ENCODE results near the gene PTPRT.
"Not testable (repeated sequence)": the region's sequence is repeated elsewhere in the genome, so short reads cannot be mapped to it uniquely, and the experiment has no call there.

Gene PTPRT

GRCh38 chr20:42252116-42252515, 937.6 kb downstream of the PTPRT start:
- DNase-seq (ENCODE audit: low read depth in 2 of 2, low spot score in 1 of 2) = no peak

DNA sequence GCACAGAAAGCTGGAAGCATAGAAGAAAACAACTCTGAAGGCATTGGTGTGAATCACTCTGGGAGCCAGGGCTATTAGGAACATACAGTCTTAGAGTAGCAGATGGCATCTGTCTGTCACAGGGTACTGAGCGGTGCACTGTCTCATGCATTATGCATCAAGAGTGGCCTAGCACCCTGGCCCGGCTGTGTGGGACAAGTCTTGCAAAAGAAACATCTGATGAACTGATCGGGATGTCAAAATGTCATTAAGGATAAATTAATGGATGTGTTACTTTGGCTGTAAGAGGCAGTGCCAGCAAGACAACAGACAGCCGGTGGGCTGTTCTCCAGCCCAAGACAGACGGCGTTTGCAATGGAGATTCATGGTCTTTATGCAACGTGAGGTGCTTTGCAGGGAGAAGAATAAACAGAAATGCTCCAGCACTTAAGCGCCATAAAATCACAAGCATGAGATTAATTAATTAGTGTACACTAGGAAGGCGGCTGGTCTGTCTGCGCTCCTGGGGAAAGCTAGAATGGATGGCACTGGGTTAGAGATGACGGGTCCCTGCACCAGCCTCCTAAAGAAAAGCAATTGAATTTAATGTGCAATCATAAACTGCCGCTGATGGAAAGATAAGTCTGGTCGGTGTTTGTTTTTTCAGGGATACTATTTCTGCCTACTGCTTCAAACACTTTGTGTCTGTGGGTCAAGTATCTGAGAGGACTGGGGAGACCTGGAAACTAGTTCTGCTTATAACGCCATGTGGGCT, 970.9 kb downstream of the PTPRT start:
- no peak for DNase-seq (ENCODE audit: low read depth in 2 of 2, low spot score in 1 of 2)

GRCh38 chr20:42214074-42214473, 975.6 kb downstream of the PTPRT start:
- no peak for DNase-seq (ENCODE audit: low read depth in 2 of 2, low spot score in 1 of 2)

- DNase-seq (ENCODE audit: low read depth in 2 of 2, low spot score in 1 of 2) = no peak
These were observed 977.3 kb downstream of the PTPRT start for GRCh38 chr20:42212391-42212790.

DNA sequence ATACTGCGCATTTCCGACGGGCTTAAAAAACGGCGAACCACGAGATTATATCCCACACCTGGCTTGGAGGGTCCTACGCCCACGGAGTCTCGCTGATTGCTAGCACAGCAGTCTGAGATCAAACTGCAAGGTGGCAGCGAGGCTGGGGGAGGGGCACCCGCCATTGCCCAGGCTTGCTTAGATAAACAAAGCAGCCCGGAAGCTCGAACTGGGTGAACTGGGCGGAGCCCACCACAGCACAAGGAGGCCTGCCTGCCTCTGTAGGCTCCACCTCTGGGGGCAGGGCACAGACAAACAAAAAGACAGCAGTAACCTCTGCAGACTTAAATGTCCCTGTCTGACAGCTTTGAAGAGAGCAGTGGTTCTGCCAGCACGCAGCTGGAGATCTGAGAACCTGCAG, 983.1 kb downstream of the PTPRT start:
- DNase-seq (ENCODE audit: low read depth in 2 of 2, low spot score in 1 of 2) = not testable (repeated sequence)

DNA sequence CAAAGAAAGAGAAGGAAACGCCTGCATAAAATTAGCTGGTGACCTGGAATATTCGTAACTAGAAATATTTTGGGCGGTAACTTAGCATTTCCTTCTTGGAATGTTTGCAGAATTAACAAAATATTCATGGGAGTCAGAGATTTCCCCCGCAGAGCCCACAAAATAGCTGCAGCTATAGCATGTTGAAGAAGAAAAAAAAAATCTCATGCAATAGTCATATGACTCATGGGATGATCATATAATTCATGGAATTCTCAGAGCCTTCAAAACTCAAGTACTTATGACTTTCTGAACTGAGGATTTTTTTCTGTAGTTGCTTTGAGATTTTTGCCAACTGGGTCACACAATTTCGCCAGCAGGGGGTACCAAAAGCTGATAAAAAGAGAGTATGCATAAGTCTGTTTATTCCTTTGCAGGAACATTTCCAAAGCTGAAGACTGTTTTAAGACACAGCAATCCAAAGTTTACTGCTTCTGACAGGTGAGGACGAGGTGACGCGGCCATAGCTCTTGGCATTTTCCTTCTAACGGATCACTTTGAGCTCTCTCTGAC, 985.5 kb downstream of the PTPRT start:
- DNase-seq (ENCODE audit: low read depth in 2 of 2, low spot score in 1 of 2) = no peak

GRCh38 chr20:42197599-42197998, 992.1 kb downstream of the PTPRT start:
- no peak for DNase-seq (ENCODE audit: low read depth in 2 of 2, low spot score in 1 of 2)

GRCh38 chr20:42193119-42193518, 996.6 kb downstream of the PTPRT start:
- no peak for DNase-seq (ENCODE audit: low read depth in 2 of 2, low spot score in 1 of 2)

GRCh38 chr20:42192321-42192720, 997.4 kb downstream of the PTPRT start:
- DNase-seq (ENCODE audit: low read depth in 2 of 2, low spot score in 1 of 2) = no peak

GRCh38 chr20:42191140-42191860, 998.4 kb downstream of the PTPRT start:
- no peak for DNase-seq (ENCODE audit: low read depth in 2 of 2, low spot score in 1 of 2)

DNA sequence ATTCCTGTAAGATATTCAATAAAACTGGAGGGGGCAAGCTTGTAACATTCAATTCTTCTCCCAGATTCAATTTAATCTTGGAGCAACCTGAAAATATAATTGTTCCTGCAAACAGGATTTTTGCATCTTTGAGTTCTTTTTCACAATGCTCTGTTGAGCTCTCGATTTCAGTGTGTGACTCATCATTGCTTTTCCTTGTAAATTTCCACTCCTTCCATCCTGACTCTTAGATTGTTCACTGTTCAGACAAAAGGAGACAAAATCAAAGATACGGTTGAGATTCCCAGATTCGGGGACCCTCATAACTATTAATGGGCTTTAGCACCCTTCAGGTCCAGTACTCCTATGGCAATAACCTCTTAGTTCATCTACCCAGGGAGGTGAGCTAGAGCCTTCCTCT, 999.6 kb downstream of the PTPRT start:
- DNase-seq (ENCODE audit: low read depth in 2 of 2, low spot score in 1 of 2) = no peak

GRCh38 chr20:42186337-42186736, 1003.4 kb downstream of the PTPRT start:
- no peak for DNase-seq (ENCODE audit: low read depth in 2 of 2, low spot score in 1 of 2)

GRCh38 chr20:42183147-42183546, 1006.6 kb downstream of the PTPRT start:
- DNase-seq (ENCODE audit: low read depth in 2 of 2, low spot score in 1 of 2) = no peak

- no peak for DNase-seq (ENCODE audit: low read depth in 2 of 2, low spot score in 1 of 2)
These were observed 1008.6 kb downstream of the PTPRT start for GRCh38 chr20:42181064-42181463.

GRCh38 chr20:42179768-42180167, 1009.9 kb downstream of the PTPRT start:
- DNase-seq (ENCODE audit: low read depth in 2 of 2, low spot score in 1 of 2) = no peak

DNA sequence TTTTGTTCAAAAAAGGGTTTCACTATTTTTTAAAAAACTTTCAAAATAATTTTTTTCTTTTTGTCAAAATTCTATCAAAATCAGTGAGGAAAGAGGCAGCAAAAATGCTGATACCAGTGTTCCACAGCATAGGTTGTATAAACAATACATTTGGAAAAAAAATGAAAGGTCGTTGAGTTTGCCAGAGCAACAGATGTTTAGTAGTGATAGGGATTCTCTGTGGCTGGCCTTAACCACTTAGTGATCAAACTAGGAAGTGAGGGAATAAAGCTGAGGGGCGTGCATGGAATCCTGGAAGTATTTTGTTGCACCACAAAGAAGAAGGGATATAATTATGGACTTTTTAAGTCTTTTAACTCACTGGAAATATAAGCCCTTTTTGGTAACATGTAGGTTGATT, 1016.3 kb downstream of the PTPRT start:
- DNase-seq (ENCODE audit: low read depth in 2 of 2, low spot score in 1 of 2) = no peak

DNA sequence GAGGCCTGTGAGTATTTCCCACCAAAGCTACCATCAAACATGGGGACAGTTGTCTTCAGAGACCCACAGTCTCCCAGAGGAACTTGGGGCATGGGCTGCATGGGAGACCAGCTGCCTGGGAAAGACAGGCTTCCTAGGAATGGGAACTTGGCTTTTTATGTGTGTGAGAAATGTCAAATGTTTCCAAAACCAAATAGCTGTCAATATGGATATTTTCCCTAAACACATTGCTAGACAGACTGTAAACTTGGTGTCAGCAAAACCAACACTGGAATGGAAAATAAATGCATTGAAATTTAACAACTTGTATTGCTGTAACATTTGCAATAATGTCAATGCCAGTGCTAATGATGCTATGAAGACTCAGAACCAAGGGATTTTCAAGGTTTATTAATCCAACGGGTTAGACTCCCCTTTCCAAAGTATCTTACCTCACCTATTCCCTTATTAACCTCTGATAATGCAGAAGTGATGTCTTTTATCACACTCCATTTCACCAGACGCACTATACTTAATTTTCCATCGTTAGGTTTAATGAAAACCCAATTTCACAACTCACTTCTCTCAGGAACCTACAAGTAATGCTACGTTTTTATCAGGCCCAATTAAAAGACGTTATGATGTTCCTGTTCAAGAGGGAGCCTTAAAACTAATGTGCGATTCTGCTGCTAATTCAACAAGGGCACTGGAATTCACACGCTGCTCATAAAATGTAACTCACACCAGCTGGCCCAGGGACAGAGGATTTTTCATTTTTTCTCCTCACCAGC, 1025.4 kb downstream of the PTPRT start:
- DNase-seq (ENCODE audit: low read depth in 2 of 2, low spot score in 1 of 2) = no peak

GRCh38 chr20:42161228-42161829, 1028.4 kb downstream of the PTPRT start:
- DNase-seq (ENCODE audit: low read depth in 2 of 2, low spot score in 1 of 2) = no peak

GRCh38 chr20:42159808-42160207, 1029.9 kb downstream of the PTPRT start:
- DNase-seq (ENCODE audit: low read depth in 2 of 2, low spot score in 1 of 2) = no peak

DNA sequence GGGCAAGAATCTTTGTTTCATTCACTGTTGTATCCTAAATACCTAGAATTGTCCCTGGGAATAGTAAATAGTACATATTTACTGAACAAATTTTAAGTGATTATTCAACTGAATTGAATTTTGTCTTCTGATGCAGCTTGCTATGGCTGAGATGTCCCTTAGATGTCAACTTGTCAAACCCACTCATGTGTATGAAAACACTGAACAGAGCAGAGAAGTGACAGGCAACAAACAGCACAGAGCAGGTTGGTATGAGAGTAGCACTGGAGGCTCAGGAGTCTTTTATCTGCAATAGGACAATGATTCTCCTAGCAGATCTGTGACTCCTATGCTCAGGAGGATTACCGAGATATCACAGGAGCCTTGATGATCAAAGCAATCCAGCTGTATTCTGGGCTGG, 1031.4 kb downstream of the PTPRT start:
- no peak for DNase-seq (ENCODE audit: low read depth in 2 of 2, low spot score in 1 of 2)

DNA sequence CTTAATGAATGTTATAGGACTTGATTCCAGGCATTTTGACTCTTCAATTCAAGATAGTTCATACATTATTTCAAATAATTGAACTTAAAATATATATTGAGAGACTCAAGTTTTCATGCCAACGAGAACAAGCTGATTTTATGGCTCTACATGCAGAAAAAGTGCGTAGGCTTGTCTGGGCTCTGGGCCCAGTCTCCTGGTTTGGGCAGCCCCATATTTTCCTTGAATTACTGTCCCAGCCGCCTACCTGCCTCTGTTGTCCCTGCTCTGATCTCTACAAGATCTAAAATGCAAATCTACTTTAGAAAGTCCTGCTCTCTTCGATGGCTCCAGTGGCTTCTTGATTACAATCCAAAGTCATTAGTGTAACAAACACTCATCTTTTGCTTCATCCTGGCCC, 1034.1 kb downstream of the PTPRT start:
- DNase-seq (ENCODE audit: low read depth in 2 of 2, low spot score in 1 of 2) = no peak

Measured in stimulated activated CD8-positive, alpha-beta memory T cell treated with anti-CD3 and anti-CD28 coated beads, Interleukin-4, amount 100 ng/mL, for 1 hour (primary cell).